AG08396 (cell line): ENCODE results near the gene C16orf74.

ENCODE experiments used
- DNase-seq: peaks from one replicate; pipeline ENCODE4 v3.0.0; 2012; ENCODE audit warnings: low spot score, mixed read lengths

Gene C16orf74

DNA sequence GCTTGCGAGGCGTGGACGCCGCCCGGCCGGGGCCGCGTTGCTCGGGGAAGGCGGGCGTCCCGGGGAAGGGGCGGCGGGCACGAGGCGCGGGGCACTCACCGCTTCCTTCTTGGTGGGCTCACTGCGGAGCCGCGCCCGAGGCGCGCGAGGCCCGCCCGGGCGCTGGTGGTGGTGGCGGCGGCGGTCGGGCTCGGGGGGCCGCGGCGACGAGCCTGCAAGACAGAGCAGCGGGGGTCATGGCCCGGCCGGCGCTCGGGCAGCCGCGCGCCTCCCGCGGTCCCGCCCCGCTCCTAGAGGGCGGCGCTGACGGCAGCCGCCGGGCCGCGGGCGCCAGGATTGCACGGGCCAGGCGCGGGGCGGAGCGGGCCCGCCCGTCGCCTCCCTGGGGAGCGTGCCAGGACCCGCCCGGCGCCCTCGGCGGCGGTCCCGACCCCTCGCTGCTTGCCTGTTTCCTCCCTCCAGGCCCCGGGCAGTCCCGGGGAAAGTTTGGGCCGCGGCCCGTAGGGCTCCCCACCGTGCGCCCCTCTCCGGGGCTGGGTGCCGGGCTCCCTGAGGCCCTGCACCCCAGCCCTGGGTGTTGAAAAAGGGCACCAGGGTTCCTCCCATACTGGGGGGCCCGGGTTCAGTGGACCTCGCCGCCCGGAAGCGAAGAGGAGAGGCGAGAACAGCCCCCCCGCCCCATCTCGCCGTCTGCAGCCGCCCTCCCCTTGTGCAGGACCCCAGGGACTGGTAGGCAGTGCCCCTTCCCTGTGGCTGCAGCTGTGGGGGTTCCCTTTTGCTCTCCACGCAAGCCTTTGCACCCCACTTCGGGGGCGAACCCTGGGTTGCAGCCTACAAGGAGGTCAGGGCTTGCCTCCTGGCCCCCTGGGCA is at the start of gene C16orf74:
C16orf74 (minus strand) TSS at position 270 of the 871 bp plus-strand sequence. CDS start 15,879 bp downstream, outside the sequence.
- DNase-seq = peak; percentile 94

DNA sequence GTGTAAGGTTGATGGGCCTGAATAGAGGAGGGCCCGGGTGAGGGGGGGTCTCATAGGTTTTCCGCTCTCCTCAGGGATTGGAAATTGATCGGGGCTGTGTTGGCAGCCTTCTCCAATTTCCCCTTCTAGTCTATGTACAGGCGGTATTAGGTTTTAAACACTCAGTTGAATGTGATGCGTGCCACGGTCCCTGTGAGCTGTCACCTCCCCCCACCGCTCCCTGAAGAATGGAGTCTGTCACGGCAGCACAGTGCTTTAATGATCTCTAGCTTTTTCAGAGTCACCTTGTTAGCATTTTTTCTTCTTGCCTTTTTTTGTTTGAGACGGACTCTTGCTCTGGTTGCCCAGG is 49.4 kb upstream of the C16orf74 start:
- DNase-seq = peak; percentile 54

DNA sequence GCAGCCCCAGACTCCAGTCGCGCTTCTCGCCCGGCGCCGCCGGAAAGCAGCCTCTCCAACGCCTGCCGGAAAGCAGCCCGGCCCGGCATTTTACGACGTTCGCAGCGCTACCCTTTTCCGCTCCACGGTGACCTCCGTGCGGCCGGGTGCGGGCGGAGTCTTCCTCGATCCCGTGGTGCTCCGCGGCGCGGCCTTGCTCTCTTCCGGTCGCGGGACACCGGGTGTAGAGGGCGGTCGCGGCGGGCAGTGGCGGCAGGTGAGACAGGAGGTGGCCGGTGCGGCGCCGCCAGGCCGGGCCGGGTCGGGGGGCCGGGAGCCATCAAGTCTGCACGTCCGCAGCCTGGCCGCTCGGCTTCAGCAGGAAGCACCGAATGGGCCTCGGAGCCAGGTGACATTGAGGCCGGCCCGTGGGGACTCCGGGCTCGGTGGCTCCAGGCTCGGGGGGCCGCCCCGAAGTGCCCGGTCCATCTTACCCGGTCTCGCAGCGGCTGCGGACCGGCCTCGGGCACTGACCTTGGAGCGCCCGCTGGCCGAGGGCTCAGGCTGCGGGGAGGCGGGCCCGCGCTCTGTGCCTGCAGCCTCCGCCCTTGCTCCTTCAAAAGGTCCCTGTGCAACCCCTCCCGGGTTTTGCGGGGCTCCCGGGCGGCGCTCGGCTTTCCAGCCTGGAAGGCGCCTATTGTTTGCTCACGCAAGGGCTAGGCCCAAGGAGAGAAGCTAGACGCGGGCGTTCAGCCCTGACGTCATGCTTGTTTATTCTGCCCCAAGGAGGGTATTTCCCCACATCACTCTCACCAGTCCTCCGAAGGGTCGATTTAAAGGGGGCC is 48.8 kb upstream of the C16orf74 start, which contains the start of the genes COX4I1 and EMC8:
COX4I1 (plus strand) TSS at position 199 of the 824 bp plus-strand sequence. CDS start 1,511 bp downstream, outside the sequence.
EMC8 (minus strand) TSS at position 48 of the 824 bp plus-strand sequence. CDS start 249 bp downstream, outside the sequence.
- DNase-seq = peak; percentile 97

DNA sequence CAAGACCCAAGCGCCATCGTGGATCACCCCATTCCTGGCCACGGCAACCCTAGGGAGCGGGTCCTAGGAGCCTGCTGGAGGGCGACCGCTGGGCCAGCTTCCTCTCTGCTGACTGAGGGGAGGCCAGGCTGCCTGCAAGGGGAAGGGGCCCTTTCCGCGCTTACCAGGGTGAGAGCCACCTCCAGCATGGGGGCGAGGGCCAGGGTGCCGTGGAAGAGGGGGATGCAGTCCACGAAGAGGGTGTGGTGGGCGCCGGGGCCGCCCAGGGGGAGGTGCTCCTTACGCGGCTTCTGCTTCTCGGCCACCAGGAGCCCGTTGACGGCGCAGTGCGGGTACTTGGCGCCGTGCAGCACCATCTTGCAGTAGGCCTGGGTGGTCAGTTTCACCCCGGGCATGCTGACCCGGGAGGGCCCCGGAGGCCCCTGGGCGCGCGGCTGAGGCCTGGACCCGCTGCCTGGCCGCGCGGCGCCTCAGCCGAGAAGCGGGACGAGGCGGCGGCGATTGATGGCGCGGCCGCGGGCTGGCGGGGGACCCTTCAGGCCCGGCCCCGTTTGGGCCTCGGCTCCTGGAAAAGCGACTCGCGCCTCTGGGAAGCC is 48.1 kb upstream of the C16orf74 start:
- DNase-seq = peak; percentile 81

DNA sequence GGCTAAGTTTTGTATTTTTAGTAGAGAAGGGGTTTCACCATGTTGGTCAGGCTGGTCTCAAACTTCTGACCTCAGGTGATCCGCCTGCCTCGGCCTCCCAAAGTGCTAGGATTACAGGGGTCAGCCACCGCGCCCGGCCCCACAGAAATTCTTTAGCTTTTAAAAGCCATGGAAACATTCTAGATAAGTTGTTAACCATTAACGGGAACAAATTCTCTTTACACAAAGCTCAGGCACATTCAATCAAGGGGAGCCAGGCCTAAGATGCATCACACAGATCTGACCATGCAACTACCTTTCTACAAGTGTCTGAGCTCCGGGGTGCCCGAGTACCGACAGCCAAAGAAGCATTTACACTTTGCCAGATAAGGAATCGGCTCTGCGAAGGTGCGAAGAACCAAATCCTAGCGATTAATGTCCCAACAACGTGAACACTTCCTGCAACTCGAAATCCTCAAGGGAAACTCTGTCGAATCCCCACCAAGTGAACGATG is 47.4 kb upstream of the C16orf74 start:
- DNase-seq = peak; percentile 28

DNA sequence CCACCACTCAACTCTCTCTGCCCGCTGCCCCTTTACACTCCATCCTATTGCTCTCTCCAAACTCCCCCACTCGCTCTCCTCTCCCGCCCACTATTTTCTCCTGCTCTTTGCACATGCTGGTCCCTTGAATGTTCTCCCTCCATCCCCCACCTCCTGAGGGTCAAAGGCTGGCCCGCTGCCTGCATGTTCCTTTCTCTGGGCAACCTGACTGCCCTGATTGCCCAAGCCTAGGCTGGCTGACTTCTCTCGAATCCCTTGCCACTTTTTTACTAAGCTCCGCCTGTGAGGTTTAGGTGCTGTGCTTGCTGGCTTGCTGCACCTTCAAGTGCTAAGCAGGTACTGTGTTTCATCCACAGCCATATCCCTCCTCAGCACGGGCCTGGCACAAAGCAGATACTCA is 45.7 kb upstream of the C16orf74 start:
- DNase-seq = no peak

DNA sequence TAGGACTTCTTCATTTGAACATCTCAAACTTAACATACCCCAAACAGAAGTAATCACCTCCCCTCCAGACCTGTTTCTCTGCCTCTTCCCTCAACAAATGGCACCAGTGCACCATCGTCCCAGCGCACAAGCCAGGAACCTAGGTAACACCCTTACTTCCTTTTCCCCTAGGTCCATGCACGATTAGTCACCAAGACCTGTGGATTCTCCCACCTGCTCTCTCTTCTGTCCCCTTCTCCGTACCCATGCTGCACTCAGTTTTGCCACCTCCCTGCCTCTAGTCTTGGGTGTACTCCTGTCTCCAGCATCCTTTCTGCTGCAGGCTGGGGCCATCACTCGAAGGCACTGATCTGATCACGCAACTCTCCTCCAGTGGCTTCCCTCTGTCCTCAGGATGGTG is 45.3 kb upstream of the C16orf74 start:
- DNase-seq = no peak

DNA sequence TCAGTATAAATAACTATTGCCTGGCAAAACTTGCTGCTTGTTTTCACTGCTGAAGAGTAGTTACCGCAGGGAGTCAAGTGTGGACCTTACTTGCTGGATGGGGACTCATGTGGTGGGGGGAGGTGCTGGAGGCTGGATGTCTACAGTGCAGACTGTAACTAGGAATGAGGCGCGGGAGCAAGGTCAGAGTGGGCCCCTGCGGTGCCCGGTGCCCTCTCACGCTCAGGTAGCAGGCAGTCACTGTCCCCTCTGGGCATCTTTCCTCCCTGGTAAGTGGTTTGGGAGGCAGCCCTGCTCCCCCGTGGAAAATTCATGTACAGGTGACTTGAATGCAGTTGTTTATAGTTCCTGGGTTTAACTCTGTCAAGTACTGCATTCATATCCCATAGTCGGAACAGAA is 43.8 kb upstream of the C16orf74 start:
- DNase-seq = no peak

DNA sequence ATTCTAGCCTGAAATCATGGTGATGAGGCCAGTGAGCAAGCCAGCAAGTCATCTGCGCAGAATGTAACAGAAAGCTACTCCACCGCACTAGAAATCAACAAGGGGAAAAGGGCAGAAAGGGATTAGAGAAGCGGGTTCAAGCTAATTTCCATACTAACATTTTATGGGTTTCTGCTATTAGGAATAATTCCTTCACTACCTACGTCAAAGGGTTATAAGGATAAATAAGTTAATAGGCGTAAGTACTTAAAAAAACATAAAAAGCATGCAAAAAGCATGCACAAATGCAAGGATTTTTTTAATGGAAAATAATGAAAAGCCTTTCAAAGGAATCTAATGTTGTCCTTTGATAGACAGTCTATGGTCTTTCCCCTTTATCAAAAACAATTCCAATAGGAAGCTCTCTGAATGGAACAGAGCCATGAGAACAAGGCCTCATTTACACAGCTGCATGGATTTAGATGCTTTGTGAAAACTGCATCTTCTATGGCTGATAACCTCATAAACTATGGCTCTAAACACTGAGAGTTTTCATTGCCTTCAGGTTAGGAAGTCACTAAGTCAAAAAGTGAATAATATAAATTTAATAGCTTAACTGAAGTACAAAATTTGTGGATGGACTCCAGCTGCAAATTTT is 42.9 kb upstream of the C16orf74 start:
- no peak for DNase-seq

DNA sequence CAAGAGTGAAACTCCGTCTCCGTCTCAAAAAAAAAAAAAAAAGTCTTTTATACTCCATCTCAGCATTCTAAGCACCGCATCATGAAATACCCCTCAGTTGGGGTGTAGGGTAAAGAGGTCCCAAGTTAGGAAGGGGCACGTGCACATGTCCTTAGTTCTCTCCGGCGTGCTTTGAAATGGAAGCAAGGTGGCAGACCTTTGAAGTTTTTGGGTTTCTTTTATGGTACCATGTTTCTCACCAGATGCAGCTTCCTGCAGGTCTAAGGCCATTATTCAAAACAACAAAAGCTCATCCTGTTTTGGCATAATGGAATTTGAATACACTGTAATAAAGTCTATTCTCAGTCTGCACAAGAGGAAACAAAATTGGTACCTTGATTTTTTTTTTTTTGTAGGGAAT is 38.9 kb upstream of the C16orf74 start:
- DNase-seq = no peak

DNA sequence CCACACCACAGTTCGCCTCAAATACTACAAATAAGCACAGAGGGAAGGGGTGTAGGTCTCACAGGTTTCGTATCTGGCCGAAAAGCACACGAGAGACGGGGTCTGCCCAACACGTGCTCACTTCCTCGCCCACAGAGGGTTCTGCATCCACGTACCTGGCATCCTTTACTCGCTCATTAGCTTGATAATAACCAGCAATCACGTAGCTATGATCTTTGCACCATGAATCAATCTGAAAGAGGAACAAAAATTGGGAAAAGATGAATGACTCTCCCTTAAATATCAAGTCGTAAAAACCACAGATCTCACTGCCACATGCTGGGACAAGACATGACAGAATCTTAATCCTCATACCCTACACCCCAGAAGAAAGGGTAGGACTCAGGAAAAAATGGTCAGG is 37.9 kb upstream of the C16orf74 start:
- no peak for DNase-seq

DNA sequence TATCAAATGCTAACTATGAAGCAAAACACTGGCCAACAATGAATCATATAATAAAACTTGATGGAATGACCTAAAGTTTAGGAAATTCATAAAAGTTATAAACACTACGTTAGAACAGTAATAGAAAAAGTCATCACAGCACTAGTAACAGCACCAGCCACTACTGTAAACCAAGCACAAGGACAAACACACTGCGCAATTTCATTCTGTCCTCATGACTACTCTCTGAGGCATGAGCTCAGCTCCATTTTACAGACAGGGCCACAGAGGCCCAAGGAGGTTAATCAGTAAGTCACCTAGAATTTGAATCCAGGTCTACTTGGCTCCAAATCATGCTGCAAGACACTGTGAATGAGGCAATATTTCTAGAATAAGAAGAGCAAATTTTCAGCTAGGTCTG is 35.0 kb upstream of the C16orf74 start:
- DNase-seq = peak; percentile 64

DNA sequence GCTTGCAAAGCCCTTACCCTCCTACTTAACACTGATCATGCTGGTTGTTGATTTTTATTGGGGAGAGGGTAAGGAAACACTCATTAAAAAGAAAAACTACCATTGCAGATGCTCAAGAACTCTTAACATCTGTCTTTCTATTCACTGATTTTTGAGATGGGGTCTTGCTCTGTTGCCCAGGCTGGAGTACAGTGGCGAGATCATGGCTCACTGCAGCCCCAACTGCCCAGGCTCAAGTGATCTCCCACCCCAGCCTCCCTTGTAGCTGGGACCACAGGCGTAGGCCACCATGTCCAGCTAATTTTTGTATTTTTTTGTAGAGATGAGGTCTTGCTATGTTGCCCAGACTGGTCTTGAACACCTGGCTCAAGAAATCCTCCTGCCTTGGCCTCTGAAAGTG is 33.9 kb upstream of the C16orf74 start:
- no peak for DNase-seq

DNA sequence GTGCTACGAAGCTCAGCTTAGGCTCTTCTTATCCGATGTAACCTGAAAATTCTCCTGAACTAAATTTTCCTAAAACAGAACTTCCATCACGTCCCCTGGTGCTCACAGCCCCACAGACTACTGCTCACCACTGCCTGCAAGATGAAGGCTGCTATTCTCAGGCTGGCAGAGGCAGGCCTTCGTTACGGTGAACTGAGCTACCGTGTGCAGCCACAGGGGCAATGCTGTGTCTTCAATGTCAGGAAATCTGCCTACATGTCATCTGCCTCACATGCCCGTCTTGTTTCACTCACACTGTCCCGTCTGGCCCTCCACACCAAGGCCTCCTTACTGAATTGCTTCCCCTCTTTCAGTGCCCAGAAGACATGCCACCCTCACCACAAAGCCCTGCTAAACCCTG is 32.5 kb upstream of the C16orf74 start:
- no peak for DNase-seq

DNA sequence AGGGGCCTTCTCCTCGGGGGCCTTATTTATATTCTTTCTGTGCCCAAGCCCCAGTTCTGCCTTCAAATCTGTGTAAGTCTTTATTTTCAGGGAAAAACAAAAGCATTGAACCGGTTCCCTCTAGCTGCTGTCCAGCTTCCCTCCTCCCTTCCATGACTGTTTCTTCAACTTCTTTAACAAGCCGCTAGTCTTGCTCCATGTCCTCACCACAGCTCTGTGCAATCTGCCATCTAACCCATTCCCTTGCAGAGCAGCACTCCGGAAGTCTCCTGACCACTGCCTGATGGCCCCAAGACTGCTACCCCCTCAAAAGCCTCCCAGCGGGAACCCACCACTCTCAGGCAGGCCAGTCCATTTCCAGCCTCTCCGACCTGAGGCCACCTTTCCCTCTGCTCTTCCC is 31.6 kb upstream of the C16orf74 start:
- DNase-seq = peak; percentile 29

DNA sequence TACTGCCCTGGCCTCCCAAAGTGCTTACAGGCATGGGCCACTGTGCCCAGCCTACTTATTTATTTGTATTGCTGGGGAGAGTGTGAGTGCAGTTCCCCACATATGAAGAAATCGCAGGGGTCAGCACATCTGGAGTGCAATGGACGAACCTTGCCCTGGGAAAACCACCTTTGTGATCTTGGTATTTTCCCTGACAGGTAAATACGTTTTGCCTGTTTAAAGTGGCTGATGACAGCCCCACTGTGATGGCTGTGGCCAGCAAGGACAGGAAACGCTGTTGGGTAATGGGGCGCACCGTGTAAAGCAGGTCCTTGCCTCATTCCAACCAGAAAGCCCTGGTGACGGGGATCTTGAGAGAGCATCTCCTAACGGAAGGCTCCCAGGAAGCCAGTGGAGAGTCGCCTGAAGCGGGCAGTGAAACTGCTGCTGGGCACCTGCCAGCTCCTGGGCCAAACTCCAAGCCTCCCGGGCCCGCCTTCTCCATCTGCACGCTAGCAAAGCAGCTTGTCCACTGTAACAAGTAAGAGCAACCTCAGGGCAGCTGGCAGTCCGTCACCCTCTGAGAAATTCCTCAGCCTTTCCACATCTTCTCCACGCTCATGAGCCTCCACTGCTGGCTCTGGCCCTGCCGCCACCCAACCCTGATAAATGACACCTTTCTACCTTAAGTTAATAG is 30.9 kb upstream of the C16orf74 start:
- peak; percentile 85 for DNase-seq

DNA sequence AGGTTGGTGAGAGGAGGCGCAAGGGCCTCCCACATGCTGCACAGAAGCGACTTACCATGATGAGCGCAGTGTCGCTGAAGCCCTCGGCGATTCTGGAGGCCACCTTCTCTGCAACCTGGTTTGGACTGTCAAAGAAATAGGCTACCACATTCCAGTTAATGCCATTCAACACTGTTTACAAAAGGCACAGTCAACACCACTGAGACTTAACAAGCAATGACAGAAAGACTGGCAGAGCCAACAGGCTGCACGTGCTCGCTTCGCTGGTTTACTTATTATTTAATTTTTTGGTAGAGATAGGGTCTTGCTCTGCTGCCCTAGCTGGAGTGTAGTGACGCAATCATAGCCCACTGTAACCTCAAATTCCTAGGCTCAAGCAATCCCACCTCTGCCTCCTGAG is 30.3 kb upstream of the C16orf74 start:
- DNase-seq = no peak

DNA sequence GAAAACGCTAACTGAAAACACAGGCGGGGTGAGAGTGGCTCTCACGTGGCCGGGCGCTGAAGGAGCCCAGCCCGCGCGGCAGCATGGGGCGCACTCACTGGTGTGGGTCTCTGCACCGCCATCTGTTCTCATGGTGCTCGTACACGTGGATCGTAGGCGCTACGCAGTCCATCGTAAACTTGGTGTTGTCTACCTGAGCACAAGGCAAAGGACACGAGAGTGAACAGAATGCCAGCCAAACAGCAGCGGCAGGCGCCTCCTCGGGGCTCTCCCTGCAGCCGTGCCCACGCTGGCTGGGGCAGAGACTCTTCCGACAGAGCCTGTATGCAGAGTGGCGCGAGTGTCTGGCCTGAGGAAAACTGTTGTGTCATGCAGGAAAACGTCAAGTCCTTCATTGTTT is 29.4 kb upstream of the C16orf74 start:
- no peak for DNase-seq

DNA sequence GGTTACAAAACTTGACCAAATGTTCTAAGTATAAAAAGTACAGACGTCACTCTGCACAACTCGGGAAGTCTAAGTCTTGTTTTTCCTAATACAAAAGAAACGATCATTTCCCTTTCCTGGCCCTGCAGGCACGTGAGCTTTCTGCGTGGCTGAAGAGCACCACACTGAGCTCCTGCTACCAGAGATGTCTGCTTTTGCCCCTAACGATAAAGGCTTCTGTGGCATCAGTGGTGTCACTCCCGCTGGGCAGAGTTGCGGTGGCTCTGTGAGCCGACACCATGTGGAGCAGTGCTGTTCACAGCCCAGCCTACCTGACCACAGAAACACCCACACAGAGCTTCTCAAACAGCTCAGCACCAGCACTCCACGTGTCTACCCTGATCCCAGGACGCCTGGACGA is 28.0 kb upstream of the C16orf74 start:
- DNase-seq = no peak

DNA sequence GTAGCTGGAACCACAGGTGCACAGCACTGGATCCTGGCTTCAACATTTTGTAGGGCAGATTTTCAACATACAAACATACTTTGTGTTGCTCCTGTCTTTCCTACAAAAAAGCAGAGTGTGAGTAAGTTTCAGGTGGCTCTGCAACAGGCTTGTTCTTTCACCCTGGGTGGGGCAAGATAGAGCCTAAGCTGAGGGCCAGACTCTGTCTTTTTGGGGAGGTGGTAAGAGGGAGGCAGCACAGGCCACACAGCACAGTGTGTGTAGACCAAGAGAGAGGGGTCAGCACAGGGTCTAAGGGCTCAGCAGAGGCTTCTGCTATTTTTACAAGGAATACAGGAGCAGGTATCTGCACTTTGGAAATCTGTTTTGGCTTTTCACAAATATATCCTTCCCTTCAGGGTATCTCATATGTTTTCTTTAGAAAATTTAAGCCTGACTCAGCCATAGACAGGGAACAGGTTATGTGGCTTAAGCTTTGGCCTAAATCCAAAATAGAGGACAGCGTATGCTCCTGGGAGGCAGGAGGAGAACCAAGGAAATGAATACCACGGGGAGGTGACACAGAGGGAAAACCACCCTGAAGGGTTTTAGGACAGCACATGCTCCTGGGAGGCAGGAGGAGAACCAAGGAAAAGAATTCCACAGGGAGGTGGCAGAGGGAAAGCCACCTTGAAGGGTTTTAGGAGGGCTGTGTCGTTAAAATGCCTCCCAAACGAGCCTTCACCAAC is 26.9 kb upstream of the C16orf74 start:
- DNase-seq = no peak

DNA sequence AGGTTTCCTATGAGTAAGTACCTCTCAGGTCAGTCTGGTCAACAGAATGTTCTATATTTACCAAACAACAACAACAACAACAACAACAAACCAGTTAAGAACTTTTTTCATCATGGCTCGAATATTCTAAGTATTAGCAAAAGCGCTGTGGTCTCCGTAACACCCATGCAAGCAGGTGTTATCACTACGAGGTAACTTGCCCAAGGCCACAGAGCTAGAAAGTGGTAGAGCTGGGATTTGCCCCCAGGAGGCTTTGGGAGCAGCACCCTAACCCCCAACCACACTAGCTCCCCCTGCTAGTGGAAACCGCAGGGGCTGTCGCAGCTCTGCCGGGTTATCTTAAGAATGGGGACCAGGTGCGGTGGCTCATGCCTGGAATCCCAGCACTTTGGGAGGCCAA is 23.9 kb upstream of the C16orf74 start:
- DNase-seq = no peak
